A549 treated with Mapracorat at 1 μM for 4 hours (cell line): ENCODE results near the gene ALG6. TPM values are rescaled to one million over a fixed set of nuclear protein-coding genes. Genes with fewer than 3 reads are reported as not detected.

Source experiments
- total RNA-seq: library from RNA; stranded (reverse); fragments of 200-300 nt; extraction: Qiagen RNA extraction; gene quantifications from 5 replicates; pipeline ENCODE4 v1.2.3, GENCODE V29; 2022

Gene ALG6
- 4.6 to 6.8 TPM (median 4.9 TPM) in 5 replicates for total RNA-seq

DNA sequence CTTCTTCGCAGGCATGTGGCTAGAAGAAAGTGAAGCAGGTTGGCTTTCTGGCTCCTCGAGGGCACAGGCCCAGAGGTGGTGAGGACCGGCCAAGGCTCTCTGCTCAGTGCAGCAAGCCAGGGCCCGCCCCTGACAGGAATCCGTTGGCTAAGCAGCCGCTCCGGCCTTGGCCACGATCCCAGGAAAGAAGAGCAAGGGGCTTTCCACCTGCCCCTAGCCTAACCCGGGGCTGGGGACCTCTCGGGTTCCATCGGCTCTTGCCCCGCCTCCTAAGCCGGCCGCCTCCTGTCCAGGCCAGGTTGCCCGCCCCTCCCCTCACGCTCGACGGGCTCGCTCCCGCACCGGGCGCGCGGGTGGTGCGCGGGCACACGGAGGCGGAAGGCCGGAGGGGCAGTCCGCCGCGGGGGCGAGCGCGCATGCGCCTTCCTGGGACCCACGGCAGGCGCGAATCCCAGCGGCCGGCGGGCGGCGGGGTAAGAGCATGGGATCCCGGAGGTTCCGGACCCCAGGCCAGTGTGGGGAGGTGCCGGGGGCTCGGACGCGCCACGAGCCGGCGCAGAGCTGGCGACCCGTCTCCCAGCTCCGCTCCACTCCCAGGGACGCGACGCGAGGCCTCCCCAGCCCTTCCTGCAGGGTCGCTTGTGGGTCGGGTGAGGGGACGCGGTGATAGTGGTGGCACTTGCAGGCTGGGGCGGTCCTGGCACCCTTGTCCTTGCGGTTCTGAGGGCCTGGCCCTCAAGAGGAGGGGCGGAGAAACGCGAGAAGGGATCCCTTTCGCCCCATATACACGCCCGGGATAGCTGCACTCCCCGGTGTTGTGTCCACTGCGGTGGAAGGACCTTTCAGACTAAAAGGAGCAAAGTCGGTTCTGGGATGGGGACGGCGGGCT is at the start of gene ALG6:
Gene ALG6, plus strand, starts transcription at position 413 of the 889 bp plus-strand sequence. CDS start 3,351 bp downstream, outside the sequence.

DNA sequence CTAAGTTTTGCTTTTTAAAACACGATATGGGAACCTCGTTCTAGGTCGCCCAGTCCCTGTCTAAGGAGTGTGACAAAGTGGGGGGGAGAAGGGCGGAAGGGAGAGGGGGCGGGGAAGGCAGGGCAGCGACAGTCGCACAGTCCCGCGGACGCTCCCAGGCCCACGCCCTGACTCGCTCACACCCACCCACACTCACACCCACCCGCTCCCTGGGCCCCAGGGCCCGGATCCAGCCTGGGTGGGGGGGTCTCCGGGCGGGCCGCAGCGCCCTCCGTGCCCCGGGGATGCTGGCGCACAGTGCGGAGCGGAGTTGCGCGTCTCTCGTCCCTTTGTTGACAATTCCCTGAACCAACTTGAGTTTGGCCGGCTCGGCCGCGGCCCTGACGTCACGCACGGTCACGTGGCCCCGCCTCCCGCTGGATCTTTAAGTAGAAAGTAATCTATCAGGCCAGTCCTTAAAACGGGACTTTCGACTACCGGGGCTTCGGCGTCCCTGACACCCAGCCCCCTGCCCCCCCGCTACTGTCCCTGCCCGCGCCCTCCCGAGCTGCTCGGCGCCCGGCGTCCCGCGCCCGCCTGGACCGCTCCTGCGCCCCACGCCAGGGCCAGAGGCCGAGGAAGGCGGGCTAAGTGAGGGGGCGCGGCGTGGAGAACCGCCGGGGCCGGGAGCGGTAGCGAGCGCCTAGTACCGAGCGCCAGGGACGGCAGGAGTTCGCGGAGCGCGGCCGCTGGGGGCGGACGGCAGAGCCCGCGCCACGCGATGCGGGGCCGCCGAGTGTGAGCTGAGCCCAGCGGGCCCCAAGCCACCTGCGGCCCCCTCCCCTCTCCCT is 45.1 kb upstream of the ALG6 start, which contains the start of gene FOXD3:
Gene FOXD3, plus strand, starts transcription at position 454 of the 830 bp plus-strand sequence. CDS start 492 bp downstream, outside the sequence.

Other genes with a start within 250 kb of the ALG6 start
- gene FOXD3, start 45.1 kb upstream of the ALG6 start, total RNA-seq: 0.32 to 1.0 TPM (median 0.73 TPM) in 5 replicates
- 22.2 to 27.5 TPM (median 23.5 TPM) in 5 replicates for gene ITGB3BP, start 155.6 kb downstream of the ALG6 start, total RNA-seq
- gene EFCAB7, start 155.9 kb downstream of the ALG6 start, total RNA-seq: 2.1 to 2.7 TPM (median 2.3 TPM) in 5 replicates
- 32.4 to 37.4 TPM (median 36.3 TPM) in 5 replicates for gene PGM1, start 225.8 kb downstream of the ALG6 start, total RNA-seq